ENCODE measurements around the gene GRK4. TPM values are rescaled to one million over a fixed set of nuclear protein-coding genes. Genes with fewer than 3 reads are reported as not detected.
A peak's percentile ranks its signal among the peaks of the same experiment; 100 is the strongest.

GRK4 gene
- total and polyA plus RNA-seq, 2 of the 8 experiments (the other 6 are each of a cell fraction or from before 2014, with no cell fraction given) = 0.77 to 1.8 TPM

DNA sequence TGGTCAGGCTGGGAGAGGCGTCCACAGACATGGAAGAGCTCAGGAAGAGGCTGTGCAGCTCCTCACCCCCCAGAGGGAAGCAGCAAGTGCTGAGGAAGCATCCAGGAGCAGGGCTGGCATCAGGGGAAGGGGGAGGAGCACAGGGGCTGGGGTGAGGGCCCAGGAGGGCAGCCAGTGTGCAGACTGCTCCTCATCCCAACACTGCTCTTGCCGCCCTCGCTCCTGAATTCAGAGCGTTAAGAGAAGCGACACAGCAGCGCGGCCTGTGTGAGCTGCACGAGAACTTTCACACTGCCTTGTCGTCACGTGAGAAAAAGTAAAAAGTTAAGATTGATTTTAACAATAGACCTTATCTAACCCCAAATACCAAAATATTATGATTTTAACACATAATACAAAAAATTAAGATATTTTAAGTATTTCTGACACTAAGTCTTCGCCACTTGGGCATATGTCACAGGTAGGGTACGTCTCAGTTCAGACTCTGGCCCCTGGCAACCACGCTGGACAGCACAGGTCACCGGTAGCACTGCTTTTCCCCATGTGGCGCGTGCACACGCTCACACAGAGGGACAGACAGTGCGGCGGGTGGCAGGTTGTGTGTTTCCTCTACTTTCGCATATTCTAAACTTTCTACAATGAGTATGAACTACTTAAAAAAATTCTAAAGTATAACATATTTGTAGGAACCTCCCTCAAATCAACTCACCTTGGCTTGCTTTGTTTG lies 19.8 kb upstream of the GRK4 start:
- Histone ChIP-seq H4K20me1 (replicated peaks in 1 of 2; ENCODE audit: control insufficient read depth in 1 of 2, insufficient read depth in 2 of 2, low read length in 2 of 2) (peaks cover 14 to 26% of the 10 kb centered on the region in 2 experiments), H3K14ac (ENCODE audit: insufficient read length) (no peak overlapping the region), H3K4me2 (ENCODE audit: insufficient read depth in 1 of 2, low read depth in 2 of 2, low read length in 2 of 2) (no peak overlapping the region), H3K4me3 (ENCODE audit: extremely low read depth in 1 of 4, insufficient read depth in 2 of 4, low read depth in 3 of 4, low read length in 4 of 4) (no peak overlapping the region), H3K23ac (ENCODE audit: insufficient read length) (no peak overlapping the region), H3K23me2 (ENCODE audit: low read depth, low read length) (no peaks in the 10 kb centered on the region), H2AFZ (ENCODE audit: low read length) (no peak overlapping the region), H3K79me2 (ENCODE audit: control insufficient read depth in 1 of 2, insufficient read depth in 2 of 2, low read length in 2 of 2) (no peaks in the 10 kb centered on the region), H4K5ac (ENCODE audit: insufficient read length, low read depth, low read length) (no peak overlapping the region), H4K8ac (ENCODE audit: extremely low read depth, insufficient read depth, low read length) (no peak overlapping the region), H3K36me3 (ENCODE audit: control insufficient read depth in 2 of 4, insufficient read depth in 4 of 4, low read length in 3 of 4) (peaks cover 59 to 87% (median 84%) of the 10 kb centered on the region in 4 experiments), H2BK20ac (ENCODE audit: low read length) (no peak overlapping the region), H3K4ac (replicated peaks; ENCODE audit: insufficient read length, low read depth, low read length) (no peak overlapping the region), H3K79me1 (ENCODE audit: low read depth, low read length) (peaks cover 3% of the 10 kb centered on the region; the same call in 1 of the 2 replicates), H3K27ac (ENCODE audit: low read depth, low read length) (no peak overlapping the region), H3K9ac (replicated peaks in 1 of 4; ENCODE audit: extremely low read depth in 1 of 4, low read depth in 3 of 4, low read length in 3 of 4) (no peak overlapping the region), H3K18ac (ENCODE audit: extremely low read depth, low read length) (no peak overlapping the region), H2AK5ac (ENCODE audit: low read depth, low read length) (no peak overlapping the region), H2BK15ac (ENCODE audit: low read length) (no peak overlapping the region), H3K27me3 (replicated peaks in 1 of 4; ENCODE audit: control insufficient read depth in 3 of 4, extremely low read depth in 1 of 4, insufficient read depth in 3 of 4, low read length in 3 of 4) (no peaks in the 10 kb centered on the region), H4K91ac (replicated peaks; ENCODE audit: insufficient read length, low read length) (no peak overlapping the region), H2BK5ac (ENCODE audit: low read depth, low read length) (no peak overlapping the region), H2BK120ac (replicated peaks; ENCODE audit: low read depth, low read length) (no peak overlapping the region), H2BK12ac (ENCODE audit: low read depth, low read length) (no peak overlapping the region), H3K4me1 (replicated peaks in 1 of 4; ENCODE audit: control insufficient read depth in 3 of 4, insufficient read depth in 4 of 4, low read length in 3 of 4) (no peaks in the 10 kb centered on the region), H3K9me3 (ENCODE audit: insufficient read depth in 2 of 2, low read depth in 1 of 2, low read length in 1 of 2) (no peaks in the 10 kb centered on the region; a peak in 1 of 4 replicates), H3K56ac (replicated peaks; ENCODE audit: insufficient read length, low read depth, low read length) (no peak overlapping the region)
- POLR2A ChIA-PET (ENCODE audit: partially characterized antibody) = interaction anchor here (0.9 to 3.3 kb wide), 7 partner anchors 8 to 271 kb away, joined by 3 to 19 read pairs (median 3); no protein-coding TSS in a partner anchor
- 97% methylated on average over 20 of the region's 20 CpGs; no CpG with 5 or more reads in 1 of the 2 experiments for WGBS, 2 experiments (ENCODE audit: extremely low coverage in 1 of 2, insufficient coverage in 1 of 2, insufficient read length in 1 of 2, insufficient replicate concordance in 2 of 2, low coverage in 1 of 2, low lambda C conversion rate in 2 of 2, missing lambda C conversion rate in 1 of 2)
- FAIRE-seq (no peak), DNase-seq (ENCODE audit: low read depth in 1 of 2, low spot score in 2 of 2) (no peak)
- TF ChIP-seq KDM5A (IDR thresholded peaks at IDR 0.05; ENCODE audit: low read length) (no peak), POLR2A (IDR thresholded peaks at IDR 0.05; ENCODE audit: control extremely low read depth in 1 of 2, low read depth in 2 of 2, low read length in 2 of 2) (peak in 1 of 2 experiments; percentile 43; a peak in 1 of 3 replicates)
- CTCF ChIA-PET (ENCODE audit: partially characterized antibody) = interaction anchor here (0.6 to 2.5 kb wide), 6 partner anchors 11 to 183 kb away, joined by 3 to 18 read pairs (median 4); no protein-coding TSS in a partner anchor
